GM18868 (cell line): ENCODE measurements around the gene SHKBP1.
"Not testable (repeated sequence)": the region's sequence is repeated elsewhere in the genome, so short reads cannot be mapped to it uniquely, and the experiment has no call there.

Experiments used
- ATAC-seq: cut with Tn5 transposase; IDR thresholded peaks from one replicate; pipeline ENCODE4 v1.9.1; 2021; ENCODE audit warnings: mild to moderate bottlenecking, moderate library complexity; ENCODE audit not compliant: unreplicated experiment

SHKBP1 gene

DNA sequence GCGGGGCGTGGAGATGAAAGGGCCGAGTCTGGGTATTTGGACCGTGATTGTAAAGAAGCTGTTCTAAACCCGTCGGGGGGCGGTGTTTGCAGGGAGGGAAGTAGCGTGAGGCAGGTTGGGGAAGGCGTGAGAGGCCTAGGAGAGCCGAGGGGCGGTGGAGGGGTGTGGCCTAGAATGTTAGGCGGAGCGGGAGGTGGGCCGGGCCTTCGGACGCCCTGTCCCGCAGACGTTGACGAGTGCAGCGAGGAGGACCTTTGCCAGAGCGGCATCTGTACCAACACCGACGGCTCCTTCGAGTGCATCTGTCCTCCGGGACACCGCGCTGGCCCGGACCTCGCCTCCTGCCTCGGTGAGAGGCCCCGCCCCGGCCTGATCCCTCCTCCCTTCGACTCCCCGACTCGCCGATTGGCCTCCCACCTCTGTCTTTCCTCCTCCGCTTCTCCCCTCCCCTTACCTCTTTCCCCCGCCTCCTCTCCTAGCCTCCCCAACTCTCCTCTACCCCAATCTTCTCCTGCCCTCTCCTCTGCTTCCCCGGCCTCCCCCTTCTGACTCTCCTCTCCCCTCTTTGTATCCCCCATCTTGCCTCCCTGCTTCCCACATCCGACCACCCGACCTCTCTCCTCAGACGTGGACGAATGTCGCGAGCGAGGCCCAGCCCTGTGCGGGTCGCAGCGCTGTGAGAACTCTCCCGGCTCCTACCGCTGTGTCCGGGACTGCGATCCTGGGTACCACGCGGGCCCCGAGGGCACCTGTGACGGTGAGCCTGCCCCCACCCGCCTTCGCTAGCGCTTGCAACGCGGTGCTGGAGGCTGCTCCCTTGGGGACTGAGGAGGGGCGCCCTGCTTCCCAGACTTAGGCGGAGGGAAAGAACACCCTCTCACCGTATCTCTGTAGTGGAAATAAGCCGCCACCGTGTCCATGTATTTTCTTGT, 37.3 kb downstream of the SHKBP1 start:
- ATAC-seq, result peak; percentile 46

DNA sequence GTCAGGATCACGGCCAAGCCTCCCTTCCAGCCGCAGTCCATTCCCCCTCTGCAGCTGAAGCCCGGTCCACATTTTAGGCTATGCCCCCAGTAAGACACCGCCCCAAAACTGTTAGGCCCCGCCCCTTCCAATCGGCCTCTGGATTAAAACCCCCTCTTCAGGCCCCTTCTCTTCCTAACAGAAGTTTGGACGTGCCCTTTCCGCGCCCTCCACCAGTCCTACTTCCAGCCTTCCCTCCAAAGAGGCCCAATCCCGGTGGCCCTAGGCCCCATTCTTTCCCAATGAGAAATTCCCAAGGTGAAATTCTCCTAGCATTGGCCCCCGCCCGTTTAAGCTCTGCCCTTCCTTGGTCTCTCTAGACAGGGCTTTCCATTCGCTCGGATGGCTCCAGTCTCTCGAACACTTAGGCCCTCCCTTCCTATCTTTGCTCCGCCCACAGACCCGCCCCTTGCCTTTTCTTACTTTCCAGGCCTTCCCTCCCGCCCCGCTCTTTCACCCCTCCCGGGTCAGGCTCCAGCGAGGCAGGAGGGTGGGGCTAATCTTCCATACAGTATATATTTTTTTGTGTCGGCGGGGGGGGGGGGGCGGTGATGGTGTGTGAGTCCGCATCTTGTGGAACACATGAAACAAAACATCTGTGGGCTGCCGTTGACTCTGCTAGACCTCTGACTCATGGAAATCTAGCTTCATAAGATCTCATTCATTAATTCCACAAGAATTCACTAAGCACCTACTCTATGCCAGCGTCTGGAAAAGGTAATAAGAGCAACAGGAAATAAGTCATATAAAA, 38.1 kb downstream of the SHKBP1 start:
- no peak for ATAC-seq

DNA sequence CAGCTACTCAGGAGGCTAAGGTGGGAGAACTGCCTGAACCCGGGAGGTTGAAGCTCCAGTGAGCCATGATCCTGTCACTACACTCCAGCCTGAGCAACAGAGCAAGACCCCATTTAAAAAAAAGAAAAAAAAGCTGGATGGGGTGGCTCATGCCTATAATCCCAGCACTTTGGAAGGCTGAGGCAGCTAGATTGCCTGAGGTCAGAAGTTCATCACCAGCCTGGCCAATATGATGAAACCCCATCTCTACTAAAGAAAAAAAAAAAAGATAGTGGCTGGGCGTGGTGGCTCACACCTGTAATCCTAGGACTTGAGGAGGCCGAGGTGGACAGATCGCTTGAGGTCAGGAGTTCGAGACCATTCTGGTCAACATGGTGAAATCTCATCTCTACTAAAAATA, 39.5 kb downstream of the SHKBP1 start:
- no peak for ATAC-seq

- ATAC-seq, result no peak
These were observed 40.3 kb downstream of the SHKBP1 start for GRCh38 chr19:40616941-40617340.

DNA sequence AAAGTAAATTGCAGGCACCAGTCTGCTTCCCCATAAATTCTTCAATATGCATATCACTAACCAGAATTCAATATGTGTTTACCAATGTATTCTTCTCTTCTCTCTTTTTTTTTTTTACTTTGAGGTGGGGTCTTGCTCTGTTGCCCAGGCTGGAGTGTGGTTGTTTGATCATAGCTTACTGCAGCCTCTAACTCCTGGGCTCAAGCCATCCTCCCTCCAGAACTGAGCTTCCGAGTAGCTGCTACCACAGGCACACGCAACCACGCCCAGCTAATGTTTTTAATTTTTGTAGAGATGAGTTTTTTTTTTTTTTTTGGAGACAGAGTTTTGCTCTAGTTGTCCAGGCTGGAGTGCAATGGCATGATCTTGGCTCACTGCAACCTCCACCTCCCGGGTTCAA, 41.3 kb downstream of the SHKBP1 start:
- no peak for ATAC-seq

- no peak for ATAC-seq
These were observed 42.9 kb downstream of the SHKBP1 start for GRCh38 chr19:40619333-40620160.

DNA sequence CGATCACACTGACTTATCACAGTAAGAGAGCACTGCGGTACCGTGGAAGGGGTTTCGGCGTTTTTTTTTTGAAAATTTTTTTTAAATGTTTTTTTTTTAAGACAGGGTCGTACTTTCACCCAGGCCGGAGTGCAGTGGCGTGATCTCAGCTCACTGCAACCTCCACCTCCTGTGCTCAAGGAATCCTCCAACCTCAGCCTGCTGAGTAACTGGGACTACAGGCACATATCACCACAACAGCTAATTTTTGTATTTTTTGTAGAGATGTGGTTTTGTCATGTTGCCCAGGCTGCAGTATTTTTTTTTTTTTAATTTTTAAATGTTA, 43.5 kb downstream of the SHKBP1 start:
- ATAC-seq, result no peak

DNA sequence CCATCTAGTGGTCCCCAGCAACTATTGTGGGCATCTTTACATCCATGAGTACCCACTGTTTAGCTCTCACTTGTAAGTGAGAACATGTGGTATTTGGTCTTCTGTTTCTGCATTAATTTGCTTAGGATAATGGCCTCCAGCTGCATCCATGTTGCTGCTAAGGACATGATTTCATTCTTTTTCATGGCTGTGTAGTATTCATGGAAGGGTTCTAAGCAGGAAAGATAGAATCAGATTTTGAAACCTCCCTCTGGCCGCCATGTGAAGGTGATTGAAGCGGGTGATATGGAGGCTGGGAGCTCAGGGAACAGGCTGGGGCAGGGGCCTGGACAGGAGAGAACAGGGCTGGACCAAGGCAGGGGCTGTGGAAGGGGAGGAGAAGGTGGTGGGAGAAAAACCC, 44.6 kb downstream of the SHKBP1 start:
- ATAC-seq, result no peak

DNA sequence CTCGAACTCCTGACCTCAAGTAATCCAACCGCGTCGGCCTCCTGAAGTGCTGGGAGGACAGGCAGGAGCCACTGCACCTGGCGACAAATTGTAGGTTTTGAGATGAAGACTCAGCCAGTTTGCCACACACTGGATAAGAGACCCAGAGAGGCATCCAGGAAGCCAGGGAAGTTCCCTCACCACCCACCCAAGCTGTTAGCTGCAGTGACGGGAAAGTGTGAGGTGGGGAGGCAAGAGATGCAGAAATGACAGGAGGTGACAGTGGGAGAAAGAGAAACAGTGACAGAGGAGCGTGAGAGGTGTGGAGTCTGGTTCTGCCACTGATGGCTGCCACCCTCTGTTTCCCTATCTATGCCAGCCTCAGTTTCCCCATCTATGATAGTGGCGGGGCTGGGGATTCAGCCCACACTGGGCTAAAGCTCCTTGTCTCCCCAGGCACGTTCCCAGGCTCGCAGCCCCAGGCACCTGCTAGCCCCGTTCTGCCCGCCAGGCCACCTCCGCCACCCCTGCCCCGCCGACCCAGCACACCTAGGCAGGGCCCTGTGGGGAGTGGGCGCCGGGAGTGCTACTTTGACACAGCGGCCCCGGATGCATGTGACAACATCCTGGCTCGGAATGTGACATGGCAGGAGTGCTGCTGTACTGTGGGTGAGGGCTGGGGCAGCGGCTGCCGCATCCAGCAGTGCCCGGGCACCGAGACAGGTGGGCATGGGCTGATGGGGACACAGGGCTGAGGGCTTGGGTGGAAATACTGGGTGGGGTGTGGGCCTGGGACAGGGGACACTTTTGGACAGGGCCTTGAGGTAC, 45.5 kb downstream of the SHKBP1 start:
- no peak for ATAC-seq

DNA sequence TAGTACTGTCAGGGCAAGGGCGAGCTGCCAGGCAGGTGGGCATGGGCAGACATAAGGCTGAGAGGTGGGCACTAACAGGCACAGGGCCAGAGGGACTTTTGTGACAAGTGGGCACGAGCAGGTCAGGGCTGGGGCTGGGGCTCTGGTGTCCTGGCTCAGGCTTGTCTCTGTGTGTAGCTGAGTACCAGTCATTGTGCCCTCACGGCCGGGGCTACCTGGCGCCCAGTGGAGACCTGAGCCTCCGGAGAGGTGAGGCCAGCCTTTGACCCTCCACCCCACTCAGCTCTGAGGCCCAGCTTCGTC, 46.1 kb downstream of the SHKBP1 start:
- no peak for ATAC-seq

DNA sequence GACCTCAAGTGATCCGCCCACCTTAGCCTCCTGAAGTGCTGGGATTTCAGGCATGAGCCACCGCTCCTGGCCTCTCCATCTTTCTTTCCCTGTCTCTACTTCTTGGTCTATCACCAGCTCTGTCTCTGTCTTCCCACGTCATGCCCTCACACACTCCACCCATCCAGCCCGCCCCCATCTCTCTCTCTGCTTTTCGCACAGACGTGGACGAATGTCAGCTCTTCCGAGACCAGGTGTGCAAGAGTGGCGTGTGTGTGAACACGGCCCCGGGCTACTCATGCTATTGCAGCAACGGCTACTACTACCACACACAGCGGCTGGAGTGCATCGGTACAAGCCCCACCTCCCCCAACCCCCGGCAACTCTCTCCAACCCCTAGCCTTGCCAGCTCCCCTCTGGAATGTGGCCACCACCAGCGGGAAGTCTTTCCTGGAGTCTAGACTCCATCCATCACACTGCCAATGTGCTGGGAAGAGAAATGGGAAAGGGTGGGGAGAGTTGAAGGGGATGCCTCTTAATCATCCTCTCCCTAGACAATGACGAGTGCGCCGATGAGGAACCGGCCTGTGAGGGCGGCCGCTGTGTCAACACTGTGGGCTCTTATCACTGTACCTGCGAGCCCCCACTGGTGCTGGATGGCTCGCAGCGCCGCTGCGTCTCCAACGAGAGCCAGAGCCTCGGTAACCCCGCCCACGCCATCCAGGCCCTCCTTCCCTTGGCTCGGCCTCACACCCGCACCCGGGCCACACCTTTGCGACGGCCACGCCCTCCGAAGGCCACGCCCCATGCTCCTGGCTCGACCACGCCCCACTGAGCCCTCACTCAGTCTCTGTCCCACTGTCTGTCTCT, 47.0 kb downstream of the SHKBP1 start:
- no peak for ATAC-seq

DNA sequence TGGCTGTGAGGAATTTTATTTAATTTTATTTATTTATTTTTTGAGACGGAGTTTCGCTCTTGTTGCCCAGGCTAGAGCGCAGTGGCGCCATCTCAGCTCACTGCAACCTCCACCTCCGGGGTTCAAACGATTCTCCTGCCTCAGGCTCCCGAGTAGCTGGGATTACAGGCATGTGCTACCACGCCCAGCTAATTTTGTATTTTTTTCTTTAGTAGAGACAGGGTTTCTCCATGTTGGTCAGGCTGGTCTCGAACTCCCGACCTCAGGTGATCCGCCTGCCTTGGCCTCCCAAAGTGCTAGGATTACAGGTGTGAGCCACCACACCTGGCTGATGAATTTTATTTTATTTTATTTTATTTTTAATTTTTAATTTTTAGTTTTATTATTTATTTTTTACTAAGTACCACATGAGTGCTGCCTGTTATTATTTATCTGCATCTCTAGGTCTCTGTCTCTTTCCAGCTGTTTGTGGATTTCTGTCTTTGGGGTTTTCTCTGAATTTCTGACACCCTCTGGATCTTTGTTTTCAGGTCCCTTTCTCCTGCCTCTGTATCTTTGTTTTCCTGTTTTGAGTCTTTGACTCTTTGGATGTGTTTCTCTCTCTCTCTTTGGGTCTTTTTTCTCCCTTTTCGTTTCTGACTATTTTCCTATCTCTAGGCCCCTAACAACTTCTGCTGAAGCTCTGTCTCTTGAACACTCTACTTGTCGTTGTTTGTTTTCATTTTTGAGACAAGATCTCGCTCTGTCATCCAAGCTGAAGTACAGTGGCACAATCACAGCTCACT, 47.9 kb downstream of the SHKBP1 start:
- not testable (repeated sequence) for ATAC-seq

DNA sequence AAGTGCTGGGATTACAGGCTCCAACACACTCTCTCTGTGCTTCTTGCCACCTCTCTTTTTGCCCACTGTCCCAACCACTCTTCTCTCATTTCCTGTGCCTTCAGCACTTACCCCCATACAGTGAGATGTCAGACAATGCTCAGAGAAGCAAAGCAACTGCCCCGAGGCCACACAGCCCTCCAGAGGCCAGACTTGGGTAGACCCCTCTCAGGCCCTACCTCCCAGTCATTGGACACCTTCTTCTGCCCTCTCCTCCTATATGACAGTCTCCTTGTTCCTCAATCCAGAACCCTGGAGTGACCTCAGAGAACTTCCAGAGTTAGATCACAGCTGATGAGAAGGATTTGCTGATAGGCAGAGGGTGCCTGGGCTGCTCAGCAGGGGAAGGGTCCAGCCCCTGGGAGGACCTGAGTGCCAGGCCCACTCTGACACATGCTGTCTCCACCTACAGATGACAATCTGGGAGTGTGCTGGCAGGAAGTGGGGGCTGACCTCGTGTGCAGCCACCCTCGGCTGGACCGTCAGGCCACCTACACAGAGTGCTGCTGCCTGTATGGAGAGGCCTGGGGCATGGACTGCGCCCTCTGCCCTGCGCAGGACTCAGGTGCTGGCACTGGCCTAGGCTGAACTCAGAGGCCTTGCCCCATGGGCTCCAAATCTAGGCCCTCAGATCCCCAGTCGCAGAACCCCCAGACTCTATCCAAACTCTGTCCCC, 48.9 kb downstream of the SHKBP1 start:
- ATAC-seq, result no peak

- no peak for ATAC-seq
These were observed 50.2 kb downstream of the SHKBP1 start for GRCh38 chr19:40626918-40627317.

DNA sequence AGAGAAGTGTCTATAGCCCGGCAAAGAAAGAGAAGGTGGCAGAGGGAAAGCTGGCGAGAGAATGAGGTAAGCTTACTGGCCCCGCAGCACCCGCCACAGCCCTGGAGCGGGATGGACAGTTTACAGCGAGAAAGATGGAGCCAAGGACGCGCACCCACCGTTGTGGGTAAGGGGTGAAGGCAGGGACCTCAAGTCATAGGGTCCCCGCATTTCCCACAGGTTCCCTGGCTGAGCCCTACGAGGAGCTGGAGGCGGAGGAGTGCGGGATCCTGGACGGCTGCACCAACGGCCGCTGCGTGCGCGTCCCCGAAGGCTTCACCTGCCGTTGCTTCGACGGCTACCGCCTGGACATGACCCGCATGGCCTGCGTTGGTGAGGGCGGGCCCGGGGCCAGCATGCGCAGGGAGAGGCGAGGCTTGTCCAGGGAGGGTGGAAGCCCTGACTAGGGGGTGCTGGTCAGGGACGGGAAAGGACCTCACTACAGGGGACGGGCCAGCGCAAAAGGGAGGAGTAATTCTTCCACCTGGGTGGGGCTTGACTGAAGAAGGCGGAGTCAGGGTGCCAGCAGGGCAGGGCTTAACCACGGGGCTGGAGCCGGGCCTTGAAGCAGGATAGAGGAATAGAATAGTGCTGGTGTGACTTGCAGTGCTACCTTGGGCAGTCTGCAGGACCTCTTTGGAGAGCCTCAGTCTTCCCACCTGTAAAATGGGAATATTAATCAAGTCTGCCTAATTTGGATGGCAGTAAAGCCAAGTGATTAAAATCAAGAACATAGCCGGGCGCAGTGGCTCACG, 51.0 kb downstream of the SHKBP1 start:
- no peak for ATAC-seq

GRCh38 chr19:40629346-40629745, 52.7 kb downstream of the SHKBP1 start:
- ATAC-seq, result no peak

- no peak for ATAC-seq
These were observed 54.0 kb downstream of the SHKBP1 start for GRCh38 chr19:40630571-40631160.
